Right cardiac atrium (tissue), 5 donors: ENCODE data around the gene GUCY1B1. TPM values are rescaled to one million over a fixed set of nuclear protein-coding genes. Genes with fewer than 3 reads are reported as not detected.
"Not testable (repeated sequence)": the region's sequence is repeated elsewhere in the genome, so short reads cannot be mapped to it uniquely, and the experiment has no call there.

ENCODE experiments used
- ATAC-seq, 2 donors: fragments of 200-7000 bp; cut with Tn5 transposase; one replicate each; pipeline versions ENCODE4 v1.8.0 to v1.9.1; 2020; ENCODE audit warnings: moderate library complexity in 2 of 2, mild to moderate bottlenecking in 1 of 2
- DNase-seq, 3 donors: peaks; one replicate each; pipeline ENCODE4 v3.0.0-alpha.2; 2020
- H3K27ac ChIP-seq: one replicate; pipeline ENCODE4 v1.5.1; 2013; ENCODE audit warnings: mild to moderate bottlenecking, low read length, control low read depth, moderate library complexity
- H3K27me3 ChIP-seq: one replicate; pipeline ENCODE4 v1.6.1; 2013; ENCODE audit not compliant: control insufficient read depth, insufficient read depth
- H3K4me1 ChIP-seq: one replicate; pipeline ENCODE4 v1.6.1; 2013; ENCODE audit warnings: low read length; ENCODE audit not compliant: control insufficient read depth, insufficient read depth
- H3K4me3 ChIP-seq: one replicate; pipeline ENCODE4 v1.5.1; 2013; ENCODE audit warnings: low read length, control low read depth
- H3K9me3 ChIP-seq: one replicate; pipeline ENCODE4 v1.6.1; 2013; ENCODE audit warnings: low read length; ENCODE audit not compliant: control insufficient read depth
- WGBS: extraction: QIAGEN DNeasy Blood & Tissue Kit; methylation state at CpG from one replicate; pipeline ENCODE4 v1.1.7; 2013; 5-methylcytosine and 5-hydroxymethylcytosine counted together
- intact Hi-C, 4 donors: fragments of 100-400 bp; cut with DNase I; formaldehyde crosslinking; loops; one replicate each; pipeline versions ENCODE4 v1.11.0 to v1.14.0; 2022 to 2023
- polyA plus RNA-seq: library from polyadenylated mRNA; stranded (reverse); fragments of 200-250 nt; gene quantifications from one replicate; pipeline ENCODE4 v1.2.3, GENCODE V29; 2013
- total RNA-seq, 4 donors: library from RNA; stranded (reverse); fragmentation: NEBNext Ultra II Directional; extraction: Animal tissue kit (Norgen Biotek cat#: 25700); gene quantifications; one replicate each; pipeline ENCODE4 v1.2.1, GENCODE V29; 2021
- donor health status: healthy with polysubstance abuse.
- donor health status: DM: no; HTN: yes; CAD: no.
- donor health status: DM: no; HTN: no; CAD: no.
- donor health status: DM: no; HTN: yes; CAD: no; lungs with severe emphysema.
- donor health status: DM: yes; HTN: yes; CAD: no.

The GUCY1B1 gene
- total and polyA plus RNA-seq, 5 donors = 7.5 to 12.9 (median 8.9) TPM

DNA sequence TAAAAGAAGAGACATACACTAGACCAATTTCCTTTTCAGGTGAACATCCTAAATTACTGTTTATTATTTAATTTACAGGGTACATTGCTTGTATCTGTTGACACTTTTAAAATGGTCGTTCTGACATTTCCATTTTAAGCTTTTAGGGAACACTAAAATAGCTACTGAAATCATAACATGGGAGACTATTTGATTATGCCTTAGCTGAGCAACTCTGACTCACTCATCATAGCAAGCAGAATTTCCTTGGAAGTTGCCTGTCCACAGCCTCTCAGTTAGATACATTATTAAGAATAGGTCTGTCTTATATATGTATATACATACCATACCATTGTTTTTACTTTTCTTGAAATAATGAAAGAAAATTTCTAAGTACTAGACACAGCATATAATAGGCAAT, 22.0 kb downstream of the GUCY1B1 start:
- Histone ChIP-seq H3K4me3 (no peak overlapping the region), H3K4me1 (no peaks in the 10 kb centered on the region), H3K9me3 (no peaks in the 10 kb centered on the region), H3K27ac (no peak overlapping the region), H3K27me3 (no peaks in the 10 kb centered on the region)
- no peak for ATAC-seq
- 35% methylated on average over 1 of the region's 1 CpG for WGBS
- DNase-seq = no peak
- intact Hi-C loops = loop anchor here in 3 of 4 donors (5.0 to 10.0 kb wide), 4 partner anchors 106 to 376 kb away; no protein-coding TSS in a partner anchor

DNA sequence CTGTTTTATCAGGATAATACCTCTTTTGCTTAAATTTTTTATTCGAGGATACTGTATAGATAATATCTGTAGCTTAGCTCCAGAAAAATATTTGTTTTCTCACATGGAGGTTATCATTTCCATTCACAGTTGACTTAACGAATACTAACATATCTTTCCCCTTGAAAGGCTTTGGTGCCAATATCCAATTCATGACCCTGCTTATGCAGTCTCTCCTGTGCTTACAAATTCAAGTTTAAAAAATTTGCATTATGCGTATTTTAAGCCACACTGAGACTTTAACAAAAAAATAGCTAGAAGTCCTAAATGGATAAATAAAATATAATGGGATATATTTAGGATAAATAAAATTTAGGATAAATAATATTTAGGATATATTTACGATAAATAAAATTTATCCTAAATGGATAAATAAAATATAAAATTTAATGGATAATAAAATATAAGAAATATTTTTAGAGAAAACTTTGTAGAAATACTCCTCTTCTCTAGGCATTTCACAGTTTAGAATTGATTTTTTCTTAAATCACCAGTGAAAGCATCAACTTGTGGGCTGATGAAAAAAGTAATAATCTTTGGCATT, 22.5 kb downstream of the GUCY1B1 start:
- Histone ChIP-seq H3K27ac (no peak overlapping the region), H3K27me3 (no peaks in the 10 kb centered on the region), H3K4me3 (no peak overlapping the region), H3K4me1 (no peaks in the 10 kb centered on the region), H3K9me3 (no peaks in the 10 kb centered on the region)
- intact Hi-C loops = loop anchor here in 3 of 4 donors (5.0 to 10.0 kb wide), 4 partner anchors 107 to 377 kb away; no protein-coding TSS in a partner anchor
- DNase-seq (no peak), ATAC-seq (no peak)
- WGBS = 84% methylated on average over 4 of the region's 4 CpGs

DNA sequence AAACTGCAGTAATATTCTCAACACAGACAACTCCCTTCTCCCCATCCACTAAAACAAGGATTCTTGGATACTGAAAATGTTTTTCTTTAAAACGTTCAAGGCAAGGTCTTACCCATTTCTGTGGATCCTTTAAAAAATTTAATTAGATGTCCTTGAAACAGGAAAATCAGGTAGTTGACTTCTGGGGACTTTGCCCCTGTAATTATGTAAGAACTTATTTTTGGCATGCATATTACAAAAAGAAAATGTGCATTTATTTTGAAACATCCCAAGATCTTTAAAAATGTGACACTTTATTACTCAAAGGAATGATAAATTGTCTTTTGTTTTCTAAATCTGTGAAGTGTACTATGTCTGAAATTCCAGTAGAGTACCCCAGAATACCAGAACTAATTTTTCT, 25.8 kb downstream of the GUCY1B1 start:
- no peak for DNase-seq
- no peak overlapping the region for H3K27ac ChIP-seq
- H3K9me3 ChIP-seq = no peaks in the 10 kb centered on the region
- no peak for ATAC-seq
- no peaks in the 10 kb centered on the region for H3K4me1 ChIP-seq
- H3K4me3 ChIP-seq = no peak overlapping the region
- H3K27me3 ChIP-seq = no peaks in the 10 kb centered on the region
- WGBS = 56% methylated on average over 1 of the region's 1 CpG
- intact Hi-C loops = loop anchor here (5.0 to 10.0 kb wide), 4 partner anchors 110 to 380 kb away; no protein-coding TSS in a partner anchor

DNA sequence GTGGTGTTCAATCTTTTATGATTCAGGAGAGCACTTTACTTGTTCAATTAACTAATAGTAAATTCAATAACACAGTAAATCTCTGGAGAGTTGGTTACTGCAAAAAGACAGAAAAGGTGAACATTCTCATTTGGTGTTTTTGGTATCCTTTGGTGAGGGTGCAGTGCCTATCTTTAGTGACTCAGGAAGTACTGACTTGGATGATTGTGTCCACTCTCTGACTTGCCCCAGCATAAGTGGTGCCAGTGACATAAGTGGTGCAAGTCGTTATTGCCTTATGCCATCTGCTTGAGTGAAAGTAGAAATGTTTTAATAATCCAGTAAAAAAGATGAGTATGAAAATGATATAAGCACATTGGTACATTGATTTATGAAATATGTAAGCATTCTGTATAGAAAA, 27.0 kb downstream of the GUCY1B1 start:
- Histone ChIP-seq H3K27ac (no peak overlapping the region), H3K4me3 (no peak overlapping the region), H3K9me3 (no peaks in the 10 kb centered on the region), H3K27me3 (no peaks in the 10 kb centered on the region), H3K4me1 (no peaks in the 10 kb centered on the region)
- 51% methylated on average over 1 of the region's 1 CpG for WGBS
- intact Hi-C loops = loop anchor here (2.0 to 10.0 kb wide), 5 partner anchors 111 to 381 kb away; no protein-coding TSS in a partner anchor
- no peak for DNase-seq
- no peak for ATAC-seq

DNA sequence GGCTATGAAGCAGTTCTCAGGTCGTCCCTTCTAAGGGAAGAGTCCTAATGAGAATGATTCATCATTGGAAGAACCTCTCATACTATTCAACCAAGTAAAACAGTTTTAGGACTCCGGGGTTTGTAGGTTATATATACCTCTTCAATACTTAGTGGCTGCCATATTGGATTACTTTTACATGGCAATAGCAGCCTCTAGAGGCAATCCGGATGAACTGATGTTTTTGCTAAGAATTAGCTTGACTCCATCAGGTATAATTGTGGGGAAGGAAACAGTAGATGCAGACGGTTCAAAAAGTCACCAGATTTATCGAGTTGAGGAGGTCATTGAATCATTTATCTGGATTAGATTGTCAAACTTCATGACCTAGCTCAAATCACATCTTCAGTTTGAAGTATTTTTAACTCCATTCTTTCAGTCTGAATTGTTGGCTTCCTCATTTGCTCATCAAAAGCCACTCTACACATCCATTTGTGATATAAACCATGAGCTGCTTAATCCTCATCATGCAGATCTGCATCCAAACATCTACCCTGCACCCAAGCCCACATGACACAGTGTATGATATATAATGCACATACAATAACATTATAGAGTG, 28.4 kb downstream of the GUCY1B1 start:
- 18% methylated on average over 5 of the region's 5 CpGs for WGBS
- H3K4me1 ChIP-seq = no peaks in the 10 kb centered on the region
- H3K4me3 ChIP-seq = no peak overlapping the region
- peak; percentile 88 to 91 for ATAC-seq
- no peaks in the 10 kb centered on the region for H3K9me3 ChIP-seq
- H3K27ac ChIP-seq = no peak overlapping the region
- intact Hi-C loops = loop anchor here (2.0 to 10.0 kb wide), 5 partner anchors 112 to 382 kb away; no protein-coding TSS in a partner anchor
- DNase-seq = no peak
- H3K27me3 ChIP-seq = no peaks in the 10 kb centered on the region

DNA sequence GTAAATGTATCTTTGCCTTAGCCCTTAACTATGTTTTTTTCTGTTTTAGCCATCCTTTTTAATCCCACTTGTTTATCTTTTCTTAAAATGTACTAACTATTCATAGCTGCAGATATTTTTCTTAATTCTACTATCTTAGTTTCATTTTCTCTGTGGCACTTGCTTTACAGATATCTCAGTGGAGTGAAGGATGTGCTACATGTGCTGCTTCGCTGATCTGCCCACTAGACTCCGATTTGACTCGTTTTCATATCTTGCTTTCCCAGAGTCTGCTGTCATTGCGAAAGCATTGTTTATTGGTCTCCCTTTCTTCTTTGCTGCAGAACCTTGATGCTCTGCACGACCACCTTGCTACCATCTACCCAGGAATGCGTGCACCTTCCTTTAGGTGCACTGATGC, 30.6 kb downstream of the GUCY1B1 start:
- ATAC-seq (no peak), DNase-seq (no peak)
- Histone ChIP-seq H3K4me1 (no peaks in the 10 kb centered on the region), H3K27ac (no peak overlapping the region), H3K27me3 (no peaks in the 10 kb centered on the region), H3K9me3 (no peaks in the 10 kb centered on the region), H3K4me3 (peak overlapping the region; percentile 18)
- intact Hi-C loops = loop anchor here (5.0 to 10.0 kb wide), 4 partner anchors 115 to 385 kb away; no protein-coding TSS in a partner anchor
- 47% methylated on average over 6 of the region's 6 CpGs for WGBS

DNA sequence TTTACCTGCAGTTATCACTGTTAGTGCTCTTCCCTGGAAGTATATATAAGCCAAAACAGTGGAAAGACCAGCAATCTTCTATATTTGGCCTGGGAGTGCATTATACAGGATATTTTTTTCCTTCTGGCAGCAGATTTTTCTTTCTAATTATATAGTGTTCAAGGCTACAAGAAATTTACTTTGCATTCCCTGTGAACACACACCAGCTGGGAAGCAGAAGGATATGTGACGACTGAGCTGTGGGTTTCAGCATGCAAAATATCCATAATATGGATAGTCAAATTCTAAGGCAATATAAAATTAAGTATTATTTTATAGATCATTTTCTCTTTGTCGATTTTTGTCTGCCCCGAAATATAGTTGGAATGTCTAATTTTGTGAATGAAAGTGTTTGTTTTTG, 31.2 kb downstream of the GUCY1B1 start:
- no peak for ATAC-seq
- WGBS = 88% methylated on average over 3 of the region's 3 CpGs
- intact Hi-C loops = loop anchor here (5.0 to 10.0 kb wide), 4 partner anchors 115 to 385 kb away; no protein-coding TSS in a partner anchor

DNA sequence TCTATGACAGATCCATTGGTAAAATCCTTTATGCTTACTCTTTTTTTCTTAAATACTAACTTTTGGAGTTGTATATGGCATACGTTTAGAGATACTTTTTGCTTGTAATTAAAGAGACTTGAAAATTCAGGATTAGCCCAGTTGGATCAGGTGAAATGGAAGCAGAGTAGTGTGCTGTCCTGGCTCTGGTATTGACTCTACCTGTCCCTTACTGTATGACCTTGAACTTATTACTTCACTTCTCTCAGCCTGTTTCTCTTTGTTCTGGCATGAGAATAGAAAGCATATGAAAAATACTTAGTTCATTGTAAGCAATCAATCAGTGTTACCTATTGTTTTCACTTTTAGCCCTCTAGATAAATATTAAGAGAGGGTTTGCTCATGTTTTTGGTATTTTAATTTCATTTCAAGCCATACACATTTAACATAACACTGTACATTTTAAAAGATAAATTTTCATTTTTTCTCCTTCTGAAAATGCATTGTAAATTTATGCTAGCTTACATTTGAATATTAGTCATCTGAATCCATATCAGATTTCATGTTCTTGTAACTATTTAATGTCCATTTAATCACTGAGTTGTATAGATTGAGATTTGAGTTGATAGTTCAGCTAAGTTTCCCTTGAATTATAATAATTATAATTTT, 35.9 kb downstream of the GUCY1B1 start:
- Histone ChIP-seq H3K27me3 (no peaks in the 10 kb centered on the region), H3K9me3 (no peaks in the 10 kb centered on the region), H3K27ac (no peak overlapping the region), H3K4me3 (no peak overlapping the region), H3K4me1 (no peaks in the 10 kb centered on the region)
- intact Hi-C loops = no loop called here
- WGBS = 86% methylated on average over 1 of the region's 1 CpG
- DNase-seq = no peak
- no peak for ATAC-seq

More for the DNA sequence above, 31.2 kb downstream of the GUCY1B1 start:
- no peak for DNase-seq
- Histone ChIP-seq H3K4me1 (no peaks in the 10 kb centered on the region), H3K4me3 (no peak overlapping the region), H3K9me3 (no peaks in the 10 kb centered on the region), H3K27ac (no peak overlapping the region), H3K27me3 (no peaks in the 10 kb centered on the region)

DNA sequence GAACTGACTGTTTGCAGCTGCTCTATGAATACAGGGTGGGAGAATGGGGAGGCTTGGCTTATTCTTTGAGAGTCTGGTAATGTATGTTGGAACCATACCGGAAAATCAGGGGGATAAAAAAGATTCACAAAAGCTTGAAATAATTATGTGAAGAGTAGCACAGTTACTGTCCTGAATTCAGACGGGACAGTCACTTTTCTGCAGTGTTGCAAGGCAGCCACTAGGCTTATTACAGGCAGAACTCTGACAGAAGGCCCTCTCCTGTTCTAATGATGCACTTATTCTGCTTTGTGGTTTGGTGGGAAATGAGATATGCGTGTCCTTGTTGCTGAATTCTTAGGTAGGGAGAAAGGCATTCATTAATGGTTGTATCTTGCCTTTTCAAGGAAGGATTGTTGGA, 37.2 kb downstream of the GUCY1B1 start:
- Histone ChIP-seq H3K27me3 (no peaks in the 10 kb centered on the region), H3K27ac (no peak overlapping the region), H3K4me3 (no peak overlapping the region), H3K9me3 (no peaks in the 10 kb centered on the region), H3K4me1 (no peaks in the 10 kb centered on the region)
- ATAC-seq (peak in 1 of 2 donors; percentile 54), DNase-seq (no peak)
- intact Hi-C loops = no loop called here
- WGBS = 55% methylated on average over 3 of the region's 3 CpGs

DNA sequence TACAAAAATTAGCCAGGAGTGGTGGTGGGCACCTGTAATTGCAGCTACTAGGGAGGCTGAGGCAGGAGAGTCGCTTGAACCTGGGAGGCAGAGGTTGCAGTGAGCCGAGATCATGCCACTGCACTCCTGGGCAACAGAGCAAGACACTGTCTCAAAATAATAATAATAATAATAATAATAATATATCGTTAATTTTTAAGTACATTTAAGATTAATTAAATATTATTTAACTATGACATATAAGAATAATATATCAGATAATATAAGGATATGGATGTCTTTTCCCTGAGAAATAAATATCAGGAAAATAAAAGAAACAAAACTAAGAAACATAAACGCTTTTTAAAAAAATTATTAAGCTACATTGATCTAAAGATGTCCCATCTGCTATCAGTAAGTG, 38.8 kb downstream of the GUCY1B1 start:
- H3K4me1 ChIP-seq, intact Hi-C loops, DNase-seq, H3K27me3 ChIP-seq, H3K9me3 ChIP-seq, ATAC-seq, H3K4me3 ChIP-seq, H3K27ac ChIP-seq: not testable (repeated sequence)
- 95% methylated on average over 4 of the region's 4 CpGs for WGBS

DNA sequence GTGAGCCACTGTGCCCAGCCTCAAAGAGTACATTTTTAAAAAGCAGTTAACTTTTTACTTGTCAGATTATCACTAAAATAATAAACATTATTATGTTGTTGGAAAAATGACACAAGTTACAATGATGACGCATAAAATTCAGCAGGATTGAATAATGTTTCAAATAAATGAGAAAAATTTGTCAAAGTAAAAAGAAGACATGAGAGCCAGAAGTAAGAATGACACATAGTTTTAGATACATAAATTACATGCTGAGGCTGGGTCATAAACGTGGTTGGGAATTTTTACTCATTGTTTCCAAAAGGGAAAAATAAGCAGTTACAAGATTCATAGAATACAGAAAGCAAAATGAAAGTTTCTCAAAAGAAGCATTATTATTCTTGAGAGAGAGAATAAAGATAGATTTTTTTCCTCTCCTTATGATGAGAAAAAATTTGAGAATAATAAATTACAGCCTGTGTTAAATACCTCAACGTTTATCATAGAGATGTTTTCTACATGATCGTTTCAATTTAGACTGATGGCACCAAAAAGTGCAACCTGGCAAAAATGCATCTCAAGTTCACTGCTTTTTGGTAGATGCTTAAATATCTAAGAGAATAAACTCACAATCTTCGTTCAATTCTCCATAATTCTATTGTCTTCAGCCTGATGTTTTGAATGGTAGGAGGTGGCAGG, 40.4 kb downstream of the GUCY1B1 start:
- DNase-seq (no peak), ATAC-seq (no peak)
- Histone ChIP-seq H3K4me1 (no peaks in the 10 kb centered on the region), H3K27me3 (no peaks in the 10 kb centered on the region), H3K9me3 (no peaks in the 10 kb centered on the region), H3K27ac (no peak overlapping the region), H3K4me3 (no peak overlapping the region)
- WGBS = 80% methylated on average over 5 of the region's 5 CpGs
- intact Hi-C loops = no loop called here
